GM12878 (cell line): ENCODE results near the gene LYZL1.

ENCODE experiments used
- POLR2A ChIP-seq: IDR thresholded peaks from 2 replicates; pipeline ENCODE4 v1.6.1; 2011; ENCODE audit warnings: low read depth, mild to moderate bottlenecking, low read length
- POLR2AphosphoS5 ChIP-seq: IDR thresholded peaks from 2 replicates; pipeline ENCODE4 v1.6.1; 2011; ENCODE audit warnings: mild to moderate bottlenecking, low read length, inconsistent platforms
- RBBP5 ChIP-seq: fragments of 200-600 bp; sonication (generic); conservative IDR thresholded peaks from 2 replicates; pipeline ENCODE4 v1.6.1; 2016
- RFX5 ChIP-seq: IDR thresholded peaks from 2 replicates; pipeline ENCODE4 v1.6.1; 2011; ENCODE audit warnings: low read depth, low read length, improper control_type of control experiment
- SP1 ChIP-seq: IDR thresholded peaks from one replicate; pipeline ENCODE4 v1.6.1; 2011; ENCODE audit warnings: low read depth, low read length
- TF ChIP-seq, protein P1 (sequence below), 3 experiments: IDR thresholded peaks in 2 of 3; conservative IDR thresholded peaks in 1 of 3; 2 replicates each; pipeline ENCODE4 v1.5.1; 2011; ENCODE audit warnings: low read depth in 3 of 3, low read length in 3 of 3, mild to moderate bottlenecking in 3 of 3, control low read depth in 2 of 3, moderate library complexity in 2 of 3, inconsistent platforms in 1 of 3, mixed read lengths in 1 of 3; ENCODE audit not compliant: control insufficient read depth in 2 of 3, insufficient read depth in 1 of 3; ENCODE audit errors: extremely low read depth in 1 of 3

GRCh38 chr10:29240986-29241660 is 47.7 kb upstream of the LYZL1 start:
- no peak for TF ChIP-seq SP1
- no peak for TF ChIP-seq POLR2A
- TF ChIP-seq, protein P1, sequence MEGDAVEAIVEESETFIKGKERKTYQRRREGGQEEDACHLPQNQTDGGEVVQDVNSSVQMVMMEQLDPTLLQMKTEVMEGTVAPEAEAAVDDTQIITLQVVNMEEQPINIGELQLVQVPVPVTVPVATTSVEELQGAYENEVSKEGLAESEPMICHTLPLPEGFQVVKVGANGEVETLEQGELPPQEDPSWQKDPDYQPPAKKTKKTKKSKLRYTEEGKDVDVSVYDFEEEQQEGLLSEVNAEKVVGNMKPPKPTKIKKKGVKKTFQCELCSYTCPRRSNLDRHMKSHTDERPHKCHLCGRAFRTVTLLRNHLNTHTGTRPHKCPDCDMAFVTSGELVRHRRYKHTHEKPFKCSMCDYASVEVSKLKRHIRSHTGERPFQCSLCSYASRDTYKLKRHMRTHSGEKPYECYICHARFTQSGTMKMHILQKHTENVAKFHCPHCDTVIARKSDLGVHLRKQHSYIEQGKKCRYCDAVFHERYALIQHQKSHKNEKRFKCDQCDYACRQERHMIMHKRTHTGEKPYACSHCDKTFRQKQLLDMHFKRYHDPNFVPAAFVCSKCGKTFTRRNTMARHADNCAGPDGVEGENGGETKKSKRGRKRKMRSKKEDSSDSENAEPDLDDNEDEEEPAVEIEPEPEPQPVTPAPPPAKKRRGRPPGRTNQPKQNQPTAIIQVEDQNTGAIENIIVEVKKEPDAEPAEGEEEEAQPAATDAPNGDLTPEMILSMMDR (IDR thresholded peaks at IDR 0.05 in 2 of 3, conservative IDR thresholded peaks at IDR 0.05 in 1 of 3; ENCODE audit: control insufficient read depth in 2 of 3, extremely low read depth in 1 of 3, insufficient read depth in 1 of 3, low read depth in 3 of 3, low read length in 3 of 3), result no peak
- no peak for TF ChIP-seq RFX5
- no peak for TF ChIP-seq RBBP5
- TF ChIP-seq POLR2AphosphoS5, result no peak
